Adipocyte (in vitro differentiated cells): ENCODE data around the gene ATG5.
"Not testable (repeated sequence)": the region's sequence is repeated elsewhere in the genome, so short reads cannot be mapped to it uniquely, and the experiment has no call there.

ENCODE experiments used
- DNase-seq: peaks from one replicate; pipeline ENCODE4 v3.0.0-alpha.2; 2015; ENCODE audit warnings: low read depth
- H3K27me3 ChIP-seq: replicated peaks from 2 replicates; pipeline ENCODE4 v1.7.0; 2013; ENCODE audit warnings: mild to moderate bottlenecking, low read length, moderate library complexity; ENCODE audit not compliant: control insufficient read depth, insufficient read depth
- H3K36me3 ChIP-seq: 2 replicates; pipeline ENCODE4 v1.7.0; 2013; ENCODE audit warnings: low read length, mild to moderate bottlenecking, moderate library complexity; ENCODE audit not compliant: control insufficient read depth, insufficient read depth, severe bottlenecking
- H3K4me1 ChIP-seq: 2 replicates; pipeline ENCODE4 v1.7.0; 2013; ENCODE audit warnings: mild to moderate bottlenecking, low read length, moderate library complexity; ENCODE audit not compliant: control insufficient read depth, insufficient read depth
- H3K4me3 ChIP-seq: 2 replicates; pipeline ENCODE4 v1.7.0; 2013; ENCODE audit warnings: mild to moderate bottlenecking, low read length, moderate library complexity
- H3K9ac ChIP-seq: 2 replicates; pipeline ENCODE4 v1.7.0; 2013; ENCODE audit warnings: mild to moderate bottlenecking, low read length, moderate library complexity
- H3K9me3 ChIP-seq: 2 replicates; pipeline ENCODE4 v1.7.0; 2013; ENCODE audit warnings: mild to moderate bottlenecking, low read length, moderate library complexity; ENCODE audit not compliant: control insufficient read depth

ATG5 gene

GRCh38 chr6:106255306-106255705 is 70.3 kb downstream of the ATG5 start:
- no peaks in the 10 kb centered on the region for H3K9me3 ChIP-seq
- H3K9ac ChIP-seq, result no peak overlapping the region
- no peak for DNase-seq
- no peaks in the 10 kb centered on the region for H3K36me3 ChIP-seq
- no peaks in the 10 kb centered on the region for H3K27me3 ChIP-seq
- H3K4me3 ChIP-seq, result peak overlapping the region; percentile 4
- H3K4me1 ChIP-seq, result peaks cover 55% of the 10 kb centered on the region

- peak; percentile 58 for DNase-seq
- H3K36me3 ChIP-seq, result no peaks in the 10 kb centered on the region
- peaks cover 55% of the 10 kb centered on the region for H3K4me1 ChIP-seq
- no peaks in the 10 kb centered on the region for H3K9me3 ChIP-seq
- H3K9ac ChIP-seq, result no peak overlapping the region
- H3K27me3 ChIP-seq, result no peaks in the 10 kb centered on the region
- peak overlapping the region; percentile 4 for H3K4me3 ChIP-seq
Measured at GRCh38 chr6:106254636-106255035, 70.9 kb downstream of the ATG5 start.

GRCh38 chr6:106253731-106254130 is 71.8 kb downstream of the ATG5 start:
- DNase-seq, result no peak
- no peak overlapping the region for H3K4me3 ChIP-seq
- H3K9me3 ChIP-seq, result no peaks in the 10 kb centered on the region
- no peak overlapping the region for H3K9ac ChIP-seq
- H3K4me1 ChIP-seq, result peaks cover 55% of the 10 kb centered on the region
- no peaks in the 10 kb centered on the region for H3K36me3 ChIP-seq
- H3K27me3 ChIP-seq, result no peaks in the 10 kb centered on the region

DNA sequence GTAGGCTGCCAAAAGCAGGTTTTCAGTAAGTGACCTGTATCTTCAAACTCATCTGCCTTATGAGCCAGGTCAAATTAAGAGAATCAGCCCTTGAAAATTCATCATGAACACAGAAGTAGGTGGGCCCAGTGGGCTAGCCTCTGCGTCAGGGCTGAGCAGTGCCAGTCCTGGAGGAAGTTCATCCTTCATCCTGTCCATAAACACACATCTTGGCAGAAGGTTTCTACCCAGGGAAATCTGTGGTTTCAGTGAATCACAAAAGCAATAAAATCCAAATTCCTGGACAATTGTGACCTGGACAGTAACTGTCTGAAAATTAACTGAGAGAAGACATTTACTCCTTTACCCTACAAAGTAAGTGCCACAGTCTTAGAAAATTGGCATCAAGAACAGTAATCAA is 72.4 kb downstream of the ATG5 start:
- no peak overlapping the region for H3K4me3 ChIP-seq
- H3K9ac ChIP-seq, result no peak overlapping the region
- peak; percentile 49 for DNase-seq
- no peaks in the 10 kb centered on the region for H3K36me3 ChIP-seq
- H3K4me1 ChIP-seq, result peaks cover 51% of the 10 kb centered on the region
- no peaks in the 10 kb centered on the region for H3K9me3 ChIP-seq
- H3K27me3 ChIP-seq, result no peaks in the 10 kb centered on the region

DNA sequence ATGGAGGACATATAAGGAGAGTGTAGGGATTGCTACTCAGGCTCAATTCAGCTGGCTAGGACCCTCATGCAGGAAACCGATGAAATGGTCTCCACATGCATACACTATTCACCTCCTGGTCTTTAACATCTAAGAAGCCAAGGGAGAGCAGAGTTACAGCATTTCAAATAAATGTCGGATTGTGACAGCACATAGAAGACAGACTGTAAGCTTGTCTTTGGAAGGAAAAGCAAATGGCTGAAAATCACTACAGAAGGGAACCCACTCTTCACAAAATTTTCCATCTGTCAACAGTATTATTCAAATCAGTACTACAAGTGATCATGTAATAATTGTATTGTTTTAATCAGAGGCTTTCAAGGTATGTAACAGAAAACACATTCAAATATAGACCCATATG is 72.9 kb downstream of the ATG5 start:
- no peak for DNase-seq
- H3K9me3 ChIP-seq, result no peaks in the 10 kb centered on the region
- H3K36me3 ChIP-seq, result peaks cover 4% of the 10 kb centered on the region
- no peaks in the 10 kb centered on the region for H3K27me3 ChIP-seq
- H3K4me3 ChIP-seq, result no peak overlapping the region
- H3K9ac ChIP-seq, result no peak overlapping the region
- H3K4me1 ChIP-seq, result peaks cover 50% of the 10 kb centered on the region

DNA sequence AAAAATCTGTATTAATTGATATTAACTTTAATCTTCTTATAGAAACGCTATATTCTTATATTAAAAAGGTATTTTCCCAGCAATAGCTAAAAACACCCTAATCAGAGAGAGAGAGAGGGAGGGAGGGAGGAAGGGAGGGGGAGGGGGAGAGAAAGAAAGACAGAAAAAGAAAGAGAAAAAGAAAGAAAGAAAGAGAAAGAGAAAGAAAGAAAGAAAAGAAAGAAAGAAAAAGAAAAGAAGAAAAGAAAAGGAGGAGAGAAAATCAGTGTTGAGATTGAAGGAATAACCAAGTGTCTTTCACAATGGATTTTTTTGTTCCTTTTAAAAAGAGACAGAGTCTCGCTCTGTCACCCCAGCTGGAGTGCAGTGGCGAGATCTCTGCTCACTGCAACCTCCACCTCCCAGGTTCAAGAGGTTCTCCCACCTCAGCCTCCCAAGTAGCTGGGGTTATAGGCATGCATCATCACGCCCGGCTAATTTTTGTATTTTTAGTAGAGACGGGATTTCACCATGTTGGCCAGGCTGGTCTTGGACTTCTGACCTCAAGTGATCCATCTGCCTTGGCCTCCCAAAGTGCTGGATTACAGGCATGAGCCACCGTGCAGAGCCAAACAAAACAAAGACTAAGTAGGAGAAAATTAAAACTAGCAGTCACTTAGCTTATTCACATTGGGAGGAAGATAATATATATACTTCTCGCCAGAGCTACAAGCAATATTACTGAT is 73.9 kb downstream of the ATG5 start:
- Histone ChIP-seq H3K4me1 (peaks cover 42% of the 10 kb centered on the region), H3K36me3 (peaks cover 14% of the 10 kb centered on the region)
- peak; percentile 50 for DNase-seq
- not testable (repeated sequence) for H3K9me3 ChIP-seq, H3K4me3 ChIP-seq, H3K9ac ChIP-seq, H3K27me3 ChIP-seq

- Histone ChIP-seq H3K4me1 (peaks cover 39% of the 10 kb centered on the region), H3K9me3 (no peaks in the 10 kb centered on the region), H3K9ac (no peak overlapping the region), H3K4me3 (no peak overlapping the region), H3K36me3 (peaks cover 16% of the 10 kb centered on the region), H3K27me3 (no peaks in the 10 kb centered on the region)
- DNase-seq, result no peak
Measured at GRCh38 chr6:106250953-106251352, 74.6 kb downstream of the ATG5 start.

DNA sequence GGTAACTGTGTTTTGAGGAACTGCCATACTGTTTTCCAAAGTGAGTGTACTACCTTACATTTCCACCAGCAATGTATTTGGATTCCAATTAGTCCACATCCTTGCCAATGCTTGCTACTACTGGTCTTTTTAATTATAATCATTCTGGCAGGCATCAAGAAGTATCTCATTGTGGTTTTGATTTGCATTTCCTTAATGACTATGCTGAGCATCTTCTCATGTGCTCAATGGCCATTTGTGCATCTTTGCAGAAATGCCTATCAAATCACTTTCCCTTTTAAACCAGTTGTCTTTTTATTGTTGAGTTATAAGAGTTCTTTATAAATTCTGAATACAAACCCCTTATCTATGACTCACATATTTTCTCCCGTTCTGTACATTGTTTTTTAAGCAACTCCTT is 75.9 kb downstream of the ATG5 start:
- Histone ChIP-seq H3K9me3 (no peaks in the 10 kb centered on the region), H3K9ac (no peak overlapping the region), H3K4me3 (no peak overlapping the region), H3K27me3 (no peaks in the 10 kb centered on the region), H3K4me1 (peaks cover 26% of the 10 kb centered on the region), H3K36me3 (peaks cover 16% of the 10 kb centered on the region)
- no peak for DNase-seq

DNA sequence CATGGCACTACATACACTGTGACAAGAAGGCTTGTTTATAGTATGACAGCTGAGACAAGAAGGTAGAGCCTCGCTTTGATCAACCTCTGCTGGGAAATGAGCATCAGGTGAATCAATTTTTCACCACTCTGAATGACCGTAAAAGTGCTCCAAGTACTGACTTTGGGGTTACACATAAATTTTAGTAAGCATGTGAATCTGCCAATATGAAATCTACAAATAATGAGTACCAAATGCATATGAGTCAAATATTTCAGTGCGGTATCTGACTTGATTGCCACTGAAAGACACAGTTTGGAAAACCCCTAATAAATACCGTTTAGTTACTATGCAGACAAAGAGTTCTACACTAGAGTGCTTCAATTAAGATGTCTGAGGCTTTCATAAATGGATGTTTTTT is 77.8 kb downstream of the ATG5 start:
- H3K36me3 ChIP-seq, result peaks cover 16% of the 10 kb centered on the region
- H3K27me3 ChIP-seq, result no peaks in the 10 kb centered on the region
- H3K9ac ChIP-seq, result no peak overlapping the region
- no peak overlapping the region for H3K4me3 ChIP-seq
- no peak for DNase-seq
- no peaks in the 10 kb centered on the region for H3K9me3 ChIP-seq
- peaks cover 7% of the 10 kb centered on the region for H3K4me1 ChIP-seq

DNA sequence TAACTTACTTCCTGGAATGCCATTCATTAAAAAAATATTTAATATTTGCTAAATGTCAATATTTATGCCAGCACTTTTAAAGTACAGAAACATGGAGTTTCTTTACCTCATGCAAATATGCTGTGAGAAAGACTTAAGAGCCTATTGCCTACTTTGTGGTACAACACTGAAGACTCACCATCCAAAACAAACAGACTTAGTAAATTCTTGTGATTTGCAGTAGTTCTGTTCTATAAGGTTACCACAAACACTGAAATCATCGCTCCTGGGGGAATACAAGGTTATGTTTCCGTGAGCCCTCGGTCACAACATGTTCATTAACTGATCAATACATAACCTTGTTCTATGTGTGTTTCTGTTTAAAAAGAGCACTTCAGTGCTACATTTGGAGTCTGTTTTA is 78.3 kb downstream of the ATG5 start:
- peak; percentile 40 for DNase-seq
- no peaks in the 10 kb centered on the region for H3K27me3 ChIP-seq
- H3K4me3 ChIP-seq, result no peak overlapping the region
- H3K4me1 ChIP-seq, result peaks cover 3% of the 10 kb centered on the region
- H3K36me3 ChIP-seq, result peaks cover 16% of the 10 kb centered on the region
- no peak overlapping the region for H3K9ac ChIP-seq
- H3K9me3 ChIP-seq, result no peaks in the 10 kb centered on the region

DNA sequence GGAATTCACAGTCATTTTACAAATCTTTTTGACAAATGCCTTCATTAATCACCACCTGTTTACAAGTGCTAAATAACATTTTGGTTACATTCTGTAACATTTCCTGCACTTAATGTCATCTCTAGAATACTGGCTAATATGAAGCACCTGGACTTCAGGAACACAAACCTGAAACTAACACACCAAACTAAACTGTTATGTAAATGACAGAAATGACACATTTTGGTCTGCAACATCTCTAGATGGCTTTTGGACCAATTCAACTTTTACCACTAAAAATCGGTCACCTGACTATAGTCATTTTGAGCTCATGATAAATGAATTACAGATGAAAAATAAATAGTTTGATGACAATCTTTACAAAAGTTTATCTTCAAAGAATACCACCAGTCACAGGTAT is 80.6 kb downstream of the ATG5 start:
- Histone ChIP-seq H3K4me3 (no peak overlapping the region), H3K27me3 (no peaks in the 10 kb centered on the region), H3K9ac (no peak overlapping the region), H3K9me3 (no peaks in the 10 kb centered on the region), H3K36me3 (peaks cover 16% of the 10 kb centered on the region), H3K4me1 (no peaks in the 10 kb centered on the region)
- no peak for DNase-seq

DNA sequence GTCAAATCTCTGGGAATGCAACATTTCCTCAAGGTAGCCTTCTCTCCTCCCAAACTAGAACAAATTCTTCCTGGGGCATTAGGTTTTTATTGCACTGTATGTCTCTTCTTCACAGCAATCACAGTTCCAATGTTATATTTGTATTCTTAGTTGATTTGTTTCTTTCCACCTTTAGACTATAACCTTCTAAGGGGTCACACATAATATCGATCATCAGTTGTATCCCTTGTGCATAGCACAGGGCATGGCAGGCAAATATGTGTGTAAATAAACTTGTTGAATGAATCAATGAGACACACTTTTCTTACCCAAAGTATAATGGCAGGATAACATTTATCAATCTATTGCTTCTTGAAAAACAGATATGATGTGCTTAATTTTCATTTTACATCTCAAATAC is 81.0 kb downstream of the ATG5 start:
- Histone ChIP-seq H3K4me3 (no peak overlapping the region), H3K9ac (no peak overlapping the region), H3K4me1 (no peaks in the 10 kb centered on the region), H3K36me3 (peaks cover 16% of the 10 kb centered on the region), H3K9me3 (no peaks in the 10 kb centered on the region), H3K27me3 (no peaks in the 10 kb centered on the region)
- no peak for DNase-seq
